ENCODE data around the gene KCNC1. TPM values are rescaled to one million over a fixed set of nuclear protein-coding genes. Genes with fewer than 3 reads are reported as not detected.

KCNC1 gene
- total and polyA plus RNA-seq, 2 of the 4 experiments (the other 2 are of a cell fraction) = 0.03 TPM; not detected in 1

DNA sequence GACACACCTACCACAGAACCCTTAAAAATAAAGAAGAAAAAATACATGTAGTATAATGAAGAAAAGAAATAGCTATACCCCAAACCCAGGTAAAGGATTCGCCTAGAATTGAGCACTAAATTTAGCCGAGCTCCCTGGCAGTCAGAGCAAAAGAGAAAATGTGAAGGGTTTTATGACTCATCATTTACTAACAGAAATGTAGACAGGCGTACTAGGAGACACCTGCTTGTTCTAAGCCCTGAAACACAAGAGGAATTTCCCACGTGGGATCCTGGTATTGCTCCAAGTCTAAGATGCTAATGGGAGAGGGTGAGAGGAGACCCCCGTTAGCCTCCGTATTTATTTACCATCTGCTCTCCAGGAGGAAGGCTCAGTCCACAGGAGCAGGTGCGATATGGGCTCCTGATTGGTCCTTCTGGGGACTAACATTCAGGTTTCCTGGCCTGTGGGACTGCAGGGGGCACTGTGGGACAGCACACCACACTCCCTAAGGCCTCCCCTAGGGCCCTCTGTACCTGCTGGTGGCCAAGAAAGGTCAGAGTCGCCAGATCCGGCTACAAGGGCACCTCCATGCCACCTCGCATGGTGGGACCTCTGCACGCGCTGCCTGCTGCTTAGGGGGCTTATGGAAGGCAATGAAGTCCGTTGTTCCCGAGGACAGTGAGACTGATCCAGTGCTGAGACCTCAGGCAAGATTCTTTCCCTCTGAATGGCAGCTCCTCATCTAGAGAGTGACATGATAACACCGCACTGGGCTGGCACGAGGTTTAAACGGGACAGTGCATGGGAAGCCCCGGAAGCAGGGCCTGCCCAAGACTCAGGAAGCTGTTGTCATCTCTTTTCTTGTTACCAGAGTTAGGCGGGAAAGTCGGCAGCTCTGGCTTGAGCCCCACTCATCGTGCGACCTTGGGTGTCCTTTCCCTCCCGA is 25.8 kb downstream of the KCNC1 start:
- peak; percentile 39 for DNase-seq
- dilution Hi-C loops (cut with HindIII; ENCODE audit: low sequenced_read_pairs, unreplicated experiment) = no loop called here

More for the DNA sequence above, 25.8 kb downstream of the KCNC1 start:
- Histone ChIP-seq H4K91ac (ENCODE audit: insufficient read depth, low read depth, low read length) (no peak overlapping the region), H2BK5ac (ENCODE audit: low read depth, low read length, poor library complexity, severe bottlenecking) (no peak overlapping the region), H3K56ac (ENCODE audit: extremely low read depth, insufficient read depth, low read length) (no peak overlapping the region), H3K79me1 (ENCODE audit: low read depth in 1 of 2, low read length in 2 of 2) (no peaks in the 10 kb centered on the region), H3K9ac (ENCODE audit: low read depth, low read length) (no peak overlapping the region), H4K8ac (ENCODE audit: low read depth in 2 of 2, low read length in 2 of 2) (no peak overlapping the region), H3K4me1 (ENCODE audit: control insufficient read depth, insufficient read depth, low read length) (no peaks in the 10 kb centered on the region), H3K27me3 (ENCODE audit: control insufficient read depth, insufficient read depth, low read length) (peaks cover 13% of the 10 kb centered on the region; the same call in 1 of the 2 replicates), H3K9me3 (ENCODE audit: control insufficient read depth, insufficient read depth, low read length) (no peaks in the 10 kb centered on the region), H3K18ac (ENCODE audit: low read depth, low read length) (no peak overlapping the region), H3K14ac (replicated peaks; ENCODE audit: low read depth, low read length) (no peak overlapping the region), H3K36me3 (ENCODE audit: control insufficient read depth, insufficient read depth, low read length) (no peaks in the 10 kb centered on the region), H3K27ac (ENCODE audit: insufficient read depth, low read length) (no peak overlapping the region), H2AK5ac (ENCODE audit: low read depth, low read length) (no peak overlapping the region), H2BK15ac (ENCODE audit: low read depth, low read length) (no peak overlapping the region), H2BK20ac (ENCODE audit: low read depth, low read length) (no peak overlapping the region), H2AFZ (replicated peaks; ENCODE audit: low read length, poor library complexity) (peak overlapping the region; percentile 70), H3K4me3 (ENCODE audit: insufficient read depth, low read depth, low read length) (no peak overlapping the region), H3K4me2 (ENCODE audit: low read depth, low read length) (no peak overlapping the region), H4K5ac (ENCODE audit: low read depth, low read length) (no peak overlapping the region), H2BK120ac (ENCODE audit: low read depth, low read length) (no peak overlapping the region), H3K23ac (ENCODE audit: low read depth, low read length) (no peak overlapping the region; the same call in 1 of the 2 replicates), H4K20me1 (ENCODE audit: insufficient read depth, low read length) (no peaks in the 10 kb centered on the region), H3K4ac (ENCODE audit: low read depth, low read length) (no peak overlapping the region), H3K9me1 (ENCODE audit: insufficient read depth, low read length) (no peaks in the 10 kb centered on the region), H2AK9ac (replicated peaks; ENCODE audit: low read depth, low read length, poor library complexity) (peak overlapping the region; percentile 90)
- BruUV-seq (replicated peaks) = no TSS peak
- peak; percentile 91 for ATAC-seq (ENCODE audit: low read depth)
- ChIA-PET POLR2A (ENCODE audit: unreplicated experiment) (no interaction called here), CTCF (interaction anchor here (0.6 to 3.6 kb wide), 4 partner anchors 29 to 218 kb away, joined by 3 to 21 read pairs (median 10); no protein-coding TSS in a partner anchor)
- in situ Hi-C loops (cut with MboI; ENCODE audit: low sequenced_read_pairs) = loop anchor here (5.0 kb wide), 1 partner anchor 217 kb away; no protein-coding TSS in a partner anchor
- intact Hi-C loops (cut with micrococcal nuclease) = loop anchor here (1.0 to 5.0 kb wide), 3 partner anchors 87 to 218 kb away; no protein-coding TSS in a partner anchor
- WGBS, 2 experiments (ENCODE audit: extremely low coverage in 2 of 2, insufficient read length in 1 of 2) = 23% methylated on average over 2 of the region's 23 CpGs; no CpG with 5 or more reads in 1 of the 2 experiments
- TF ChIP-seq POLR2A (IDR thresholded peaks at IDR 0.05; ENCODE audit: low read depth, low read length) (no peak), SMC3 (IDR thresholded peaks at IDR 0.05; ENCODE audit: low read depth, low read length) (peak; percentile 85), RAD21 (IDR thresholded peaks at IDR 0.05; ENCODE audit: low read length) (peak; percentile 83)
- TF ChIP-seq, protein P1, sequence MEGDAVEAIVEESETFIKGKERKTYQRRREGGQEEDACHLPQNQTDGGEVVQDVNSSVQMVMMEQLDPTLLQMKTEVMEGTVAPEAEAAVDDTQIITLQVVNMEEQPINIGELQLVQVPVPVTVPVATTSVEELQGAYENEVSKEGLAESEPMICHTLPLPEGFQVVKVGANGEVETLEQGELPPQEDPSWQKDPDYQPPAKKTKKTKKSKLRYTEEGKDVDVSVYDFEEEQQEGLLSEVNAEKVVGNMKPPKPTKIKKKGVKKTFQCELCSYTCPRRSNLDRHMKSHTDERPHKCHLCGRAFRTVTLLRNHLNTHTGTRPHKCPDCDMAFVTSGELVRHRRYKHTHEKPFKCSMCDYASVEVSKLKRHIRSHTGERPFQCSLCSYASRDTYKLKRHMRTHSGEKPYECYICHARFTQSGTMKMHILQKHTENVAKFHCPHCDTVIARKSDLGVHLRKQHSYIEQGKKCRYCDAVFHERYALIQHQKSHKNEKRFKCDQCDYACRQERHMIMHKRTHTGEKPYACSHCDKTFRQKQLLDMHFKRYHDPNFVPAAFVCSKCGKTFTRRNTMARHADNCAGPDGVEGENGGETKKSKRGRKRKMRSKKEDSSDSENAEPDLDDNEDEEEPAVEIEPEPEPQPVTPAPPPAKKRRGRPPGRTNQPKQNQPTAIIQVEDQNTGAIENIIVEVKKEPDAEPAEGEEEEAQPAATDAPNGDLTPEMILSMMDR (conservative IDR thresholded peaks at IDR 0.05; ENCODE audit: low read depth, low read length) = peak; percentile 73
